Measurements from ENCODE around the gene KCNV2.

GRCh38 chr9:2677915-2678889 lies 39.1 kb upstream of the KCNV2 start:
- TF ChIP-seq POLR2AphosphoS5 (IDR thresholded peaks at IDR 0.05): no peak
- TF ChIP-seq, protein P1, sequence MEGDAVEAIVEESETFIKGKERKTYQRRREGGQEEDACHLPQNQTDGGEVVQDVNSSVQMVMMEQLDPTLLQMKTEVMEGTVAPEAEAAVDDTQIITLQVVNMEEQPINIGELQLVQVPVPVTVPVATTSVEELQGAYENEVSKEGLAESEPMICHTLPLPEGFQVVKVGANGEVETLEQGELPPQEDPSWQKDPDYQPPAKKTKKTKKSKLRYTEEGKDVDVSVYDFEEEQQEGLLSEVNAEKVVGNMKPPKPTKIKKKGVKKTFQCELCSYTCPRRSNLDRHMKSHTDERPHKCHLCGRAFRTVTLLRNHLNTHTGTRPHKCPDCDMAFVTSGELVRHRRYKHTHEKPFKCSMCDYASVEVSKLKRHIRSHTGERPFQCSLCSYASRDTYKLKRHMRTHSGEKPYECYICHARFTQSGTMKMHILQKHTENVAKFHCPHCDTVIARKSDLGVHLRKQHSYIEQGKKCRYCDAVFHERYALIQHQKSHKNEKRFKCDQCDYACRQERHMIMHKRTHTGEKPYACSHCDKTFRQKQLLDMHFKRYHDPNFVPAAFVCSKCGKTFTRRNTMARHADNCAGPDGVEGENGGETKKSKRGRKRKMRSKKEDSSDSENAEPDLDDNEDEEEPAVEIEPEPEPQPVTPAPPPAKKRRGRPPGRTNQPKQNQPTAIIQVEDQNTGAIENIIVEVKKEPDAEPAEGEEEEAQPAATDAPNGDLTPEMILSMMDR (IDR thresholded peaks at IDR 0.05): no peak

All from upper lobe of left lung (tissue), 4 donors.